Measurements from ENCODE around the gene ST6GALNAC3.

DNA sequence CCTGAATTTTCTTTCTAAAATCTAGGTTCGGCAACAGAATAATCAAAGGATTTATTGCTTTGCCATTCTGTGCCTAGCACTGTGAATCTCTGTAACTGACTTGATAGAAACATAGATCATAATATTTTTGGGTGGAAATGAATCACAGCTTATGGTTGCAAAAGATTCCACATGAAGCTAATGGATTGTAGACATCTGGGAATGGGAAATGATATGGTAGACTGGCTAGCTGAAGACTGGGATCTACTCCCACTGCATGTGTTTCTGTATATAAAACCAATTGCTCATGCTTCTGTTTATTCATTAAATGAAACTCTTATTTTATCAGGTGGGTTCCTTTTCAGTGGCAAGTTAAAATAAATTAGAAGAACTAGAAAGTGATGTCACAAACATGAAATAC is 395.6 kb downstream of the ST6GALNAC3 start:
- TF ChIP-seq POLR2A (IDR thresholded peaks at IDR 0.05; ENCODE audit: low read depth, low read length): no peak
- no peak for TF ChIP-seq POLR2AphosphoS5 (IDR thresholded peaks at IDR 0.05; ENCODE audit: low read depth, low read length)
